Panc1 (cell line): Measurements from ENCODE around the gene PRKCA. TPM values are rescaled to one million over a fixed set of nuclear protein-coding genes. Genes with fewer than 3 reads are reported as not detected.

Source experiments
- ATAC-seq: fragments of 200-7000 bp; cut with Tn5 transposase; 2 replicates; pipeline ENCODE4 v1.9.1; 2020; ENCODE audit warnings: mild to moderate bottlenecking, moderate library complexity
- BruUV-seq: library from RNA; stranded (reverse); fragments of 400-500 nt; replicated peaks from 2 replicates; lab custom pipeline; 2021; lab: Mats Ljungman, UMichigan
- CTCF ChIA-PET: fragments of 300-600 bp; sonication (Branson Sonifier 250); formaldehyde crosslinking; loops from one replicate; lab custom pipeline; 2022; ENCODE audit warnings: antibody characterized with exemption; lab: Charles Lee
- POLR2A ChIA-PET: fragments of 300-600 bp; sonication (Branson Sonifier 250); formaldehyde crosslinking; loops from one replicate; lab custom pipeline; 2022; ENCODE audit warnings: antibody characterized with exemption; lab: Charles Lee
- DNase-seq: peaks from one replicate; pipeline ENCODE4 v3.0.0-alpha.2; 2010; ENCODE audit warnings: low read depth, low spot score
- H3K27ac ChIP-seq: 2 replicates; pipeline ENCODE4 v1.5.1; 2011; ENCODE audit warnings: mild to moderate bottlenecking, low read length, inconsistent platforms
- H3K27me3 ChIP-seq: fragments of 200-500 bp; sonication (Bioruptor generic); 2 replicates; pipeline ENCODE4 v1.6.0; 2014; ENCODE audit warnings: low read length, inconsistent platforms; ENCODE audit not compliant: control insufficient read depth, insufficient read depth
- H3K36me3 ChIP-seq: fragments of 200-500 bp; sonication (Bioruptor generic); 2 replicates; pipeline ENCODE4 v1.5.1; 2014; ENCODE audit warnings: inconsistent platforms, mild to moderate bottlenecking, low read length, moderate library complexity; ENCODE audit not compliant: control insufficient read depth, insufficient read depth
- H3K4me1 ChIP-seq: 2 replicates; pipeline ENCODE4 v1.5.1; 2011; ENCODE audit warnings: inconsistent platforms, mild to moderate bottlenecking, low read length, moderate library complexity; ENCODE audit not compliant: control insufficient read depth, insufficient read depth
- H3K4me3 ChIP-seq, 2 experiments: 2 replicates each; pipeline ENCODE4 v1.5.1; 2011 to 2012; ENCODE audit warnings: low read depth in 2 of 2, low read length in 2 of 2, mild to moderate bottlenecking in 2 of 2, inconsistent platforms in 1 of 2, moderate library complexity in 1 of 2
- H3K9me3 ChIP-seq: fragments of 200-500 bp; sonication (Bioruptor generic); 2 replicates; pipeline ENCODE4 v1.5.1; 2014; ENCODE audit warnings: low read depth, mild to moderate bottlenecking, inconsistent platforms, low read length, moderate library complexity; ENCODE audit not compliant: control insufficient read depth, insufficient read depth
- POLR2AphosphoS5 ChIP-seq: IDR thresholded peaks from 2 replicates; pipeline ENCODE4 v1.6.1; 2012; ENCODE audit warnings: mild to moderate bottlenecking, low read depth, low read length, moderate library complexity
- SIN3A ChIP-seq: IDR thresholded peaks from 2 replicates; pipeline ENCODE4 v1.6.1; 2012; ENCODE audit warnings: low read depth, mild to moderate bottlenecking, low read length, moderate library complexity, borderline replicate concordance; ENCODE audit not compliant: insufficient read depth
- TCF7L2 ChIP-seq: IDR thresholded peaks from 2 replicates; pipeline ENCODE4 v1.6.1; 2011; ENCODE audit warnings: mild to moderate bottlenecking, low read depth, low read length, inconsistent platforms
- in situ Hi-C: cut with HindIII; loops from 2 replicates; pipeline ENCODE4 v1.10.0; 2016; ENCODE audit warnings: low sequenced_read_pairs, low pct_unique_long_range_greater_than_20kb
- intact Hi-C: fragments of 100-400 bp; cut with micrococcal nuclease; formaldehyde crosslinking; loops from one replicate; pipeline ENCODE4 v1.10.0; 2022; ENCODE audit not compliant: unreplicated experiment
- total RNA-seq: library from RNA; stranded (reverse); gene quantifications from one replicate; pipeline ENCODE4 v1.2.1, GENCODE V29; 2021; ENCODE audit not compliant: unreplicated experiment
- TF ChIP-seq, protein P1 (sequence below), 2 experiments: IDR thresholded peaks; 2 replicates each; pipeline ENCODE4 v1.6.1; 2011 to 2012; ENCODE audit warnings: low read depth in 2 of 2, control low read depth in 1 of 2, low read length in 1 of 2, mild to moderate bottlenecking in 1 of 2, moderate library complexity in 1 of 2; ENCODE audit not compliant: insufficient read depth in 1 of 2
- TF ChIP-seq, protein P2 (sequence below): fragments of 450-650 bp; IDR thresholded peaks from 2 replicates; pipeline ENCODE4 v1.5.1; 2017; ENCODE audit warnings: mild to moderate bottlenecking

PRKCA gene
- total RNA-seq, 1 experiment from 2014 or later: 53.0 TPM

DNA sequence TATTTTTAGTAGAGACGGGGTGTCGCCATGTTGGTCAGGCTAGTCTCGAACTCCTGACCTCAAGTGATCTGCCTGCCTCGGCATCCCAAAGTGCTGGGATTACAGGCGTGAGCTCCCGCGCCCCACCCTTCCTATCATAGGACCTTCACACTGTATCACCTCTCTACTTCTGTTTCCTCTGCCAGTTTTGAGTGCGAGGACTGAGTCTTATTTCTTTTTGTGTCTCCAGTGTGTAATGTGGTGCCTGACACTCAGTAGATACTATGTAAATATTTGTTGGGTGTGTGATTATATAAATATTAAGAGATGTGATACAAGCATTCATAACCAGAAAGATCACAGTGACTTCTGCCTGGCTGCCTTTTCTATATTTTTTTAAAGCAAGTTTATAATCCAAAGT is 10.5 kb downstream of the PRKCA start:
- H3K27ac ChIP-seq: no peak overlapping the region
- no TSS peak for BruUV-seq
- POLR2A ChIA-PET: no interaction called here
- CTCF ChIA-PET: no interaction called here
- intact Hi-C loops: no loop called here
- peaks cover 8% of the 10 kb centered on the region; the same call in 1 of the 2 replicates for H3K36me3 ChIP-seq
- H3K4me3 ChIP-seq: no peak overlapping the region
- DNase-seq (no peak), ATAC-seq (no peak)
- H3K9me3 ChIP-seq: no peaks in the 10 kb centered on the region
- TF ChIP-seq TCF7L2 (no peak), POLR2AphosphoS5 (no peak), SIN3A (no peak)
- TF ChIP-seq, protein P1, sequence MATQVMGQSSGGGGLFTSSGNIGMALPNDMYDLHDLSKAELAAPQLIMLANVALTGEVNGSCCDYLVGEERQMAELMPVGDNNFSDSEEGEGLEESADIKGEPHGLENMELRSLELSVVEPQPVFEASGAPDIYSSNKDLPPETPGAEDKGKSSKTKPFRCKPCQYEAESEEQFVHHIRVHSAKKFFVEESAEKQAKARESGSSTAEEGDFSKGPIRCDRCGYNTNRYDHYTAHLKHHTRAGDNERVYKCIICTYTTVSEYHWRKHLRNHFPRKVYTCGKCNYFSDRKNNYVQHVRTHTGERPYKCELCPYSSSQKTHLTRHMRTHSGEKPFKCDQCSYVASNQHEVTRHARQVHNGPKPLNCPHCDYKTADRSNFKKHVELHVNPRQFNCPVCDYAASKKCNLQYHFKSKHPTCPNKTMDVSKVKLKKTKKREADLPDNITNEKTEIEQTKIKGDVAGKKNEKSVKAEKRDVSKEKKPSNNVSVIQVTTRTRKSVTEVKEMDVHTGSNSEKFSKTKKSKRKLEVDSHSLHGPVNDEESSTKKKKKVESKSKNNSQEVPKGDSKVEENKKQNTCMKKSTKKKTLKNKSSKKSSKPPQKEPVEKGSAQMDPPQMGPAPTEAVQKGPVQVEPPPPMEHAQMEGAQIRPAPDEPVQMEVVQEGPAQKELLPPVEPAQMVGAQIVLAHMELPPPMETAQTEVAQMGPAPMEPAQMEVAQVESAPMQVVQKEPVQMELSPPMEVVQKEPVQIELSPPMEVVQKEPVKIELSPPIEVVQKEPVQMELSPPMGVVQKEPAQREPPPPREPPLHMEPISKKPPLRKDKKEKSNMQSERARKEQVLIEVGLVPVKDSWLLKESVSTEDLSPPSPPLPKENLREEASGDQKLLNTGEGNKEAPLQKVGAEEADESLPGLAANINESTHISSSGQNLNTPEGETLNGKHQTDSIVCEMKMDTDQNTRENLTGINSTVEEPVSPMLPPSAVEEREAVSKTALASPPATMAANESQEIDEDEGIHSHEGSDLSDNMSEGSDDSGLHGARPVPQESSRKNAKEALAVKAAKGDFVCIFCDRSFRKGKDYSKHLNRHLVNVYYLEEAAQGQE (IDR thresholded peaks at IDR 0.05; ENCODE audit: insufficient read depth in 1 of 2, low read depth in 2 of 2, low read length in 1 of 2): no peak
- TF ChIP-seq, protein P2, sequence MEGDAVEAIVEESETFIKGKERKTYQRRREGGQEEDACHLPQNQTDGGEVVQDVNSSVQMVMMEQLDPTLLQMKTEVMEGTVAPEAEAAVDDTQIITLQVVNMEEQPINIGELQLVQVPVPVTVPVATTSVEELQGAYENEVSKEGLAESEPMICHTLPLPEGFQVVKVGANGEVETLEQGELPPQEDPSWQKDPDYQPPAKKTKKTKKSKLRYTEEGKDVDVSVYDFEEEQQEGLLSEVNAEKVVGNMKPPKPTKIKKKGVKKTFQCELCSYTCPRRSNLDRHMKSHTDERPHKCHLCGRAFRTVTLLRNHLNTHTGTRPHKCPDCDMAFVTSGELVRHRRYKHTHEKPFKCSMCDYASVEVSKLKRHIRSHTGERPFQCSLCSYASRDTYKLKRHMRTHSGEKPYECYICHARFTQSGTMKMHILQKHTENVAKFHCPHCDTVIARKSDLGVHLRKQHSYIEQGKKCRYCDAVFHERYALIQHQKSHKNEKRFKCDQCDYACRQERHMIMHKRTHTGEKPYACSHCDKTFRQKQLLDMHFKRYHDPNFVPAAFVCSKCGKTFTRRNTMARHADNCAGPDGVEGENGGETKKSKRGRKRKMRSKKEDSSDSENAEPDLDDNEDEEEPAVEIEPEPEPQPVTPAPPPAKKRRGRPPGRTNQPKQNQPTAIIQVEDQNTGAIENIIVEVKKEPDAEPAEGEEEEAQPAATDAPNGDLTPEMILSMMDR: no peak
- in situ Hi-C loops: no loop called here
- no peaks in the 10 kb centered on the region for H3K27me3 ChIP-seq
- H3K4me1 ChIP-seq: no peaks in the 10 kb centered on the region; the same call in 1 of the 2 replicates

DNA sequence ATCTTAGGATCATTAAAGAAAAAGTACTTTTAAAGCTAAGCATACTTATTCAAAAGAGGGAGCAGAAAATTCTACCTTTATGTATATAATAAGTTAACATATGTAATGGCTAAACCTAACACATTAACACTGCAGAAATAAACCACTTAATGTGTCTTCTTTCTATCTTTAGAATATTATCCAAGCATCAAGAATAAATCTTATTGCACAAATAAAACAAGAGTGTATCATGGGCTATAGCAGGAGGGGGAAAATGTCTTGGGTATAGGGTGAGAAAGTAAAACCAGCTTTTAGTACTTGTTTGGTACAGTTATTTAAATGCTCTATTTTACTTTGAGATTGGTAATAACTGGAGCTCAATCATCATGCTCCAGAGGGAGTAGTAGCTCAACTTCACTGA is 10.9 kb downstream of the PRKCA start:
- TF ChIP-seq POLR2AphosphoS5 (no peak), TCF7L2 (no peak), SIN3A (no peak)
- TF ChIP-seq, protein P2: no peak
- TF ChIP-seq, protein P1 (IDR thresholded peaks at IDR 0.05; ENCODE audit: insufficient read depth in 1 of 2, low read depth in 2 of 2, low read length in 1 of 2): no peak
- intact Hi-C loops: no loop called here
- in situ Hi-C loops: no loop called here
- DNase-seq (no peak), ATAC-seq (no peak)
- Histone ChIP-seq H3K4me1 (no peaks in the 10 kb centered on the region; the same call in 1 of the 2 replicates), H3K36me3 (peaks cover 6% of the 10 kb centered on the region; the same call in 1 of the 2 replicates), H3K27ac (no peak overlapping the region), H3K9me3 (no peaks in the 10 kb centered on the region), H3K4me3 (no peak overlapping the region), H3K27me3 (no peaks in the 10 kb centered on the region)
- CTCF ChIA-PET: no interaction called here
- POLR2A ChIA-PET: interaction anchor here (0.6 kb wide), 1 partner anchor 36 kb away, joined by 4 read pairs; no protein-coding TSS in a partner anchor
- no TSS peak for BruUV-seq
